PC-3 (cell line): ENCODE measurements around the gene RGS3. TPM values are rescaled to one million over a fixed set of nuclear protein-coding genes. Genes with fewer than 3 reads are reported as not detected.

Experiments used
- ATAC-seq: fragments of 200-7000 bp; cut with Tn5 transposase; 2 replicates; pipeline ENCODE4 v1.9.1; 2020; ENCODE audit warnings: mild to moderate bottlenecking, moderate library complexity
- BruUV-seq: library from RNA; stranded (reverse); fragments of 400-500 nt; replicated peaks from 2 replicates; lab custom pipeline; 2021; lab: Mats Ljungman, UMichigan
- CTCF ChIA-PET: fragments of 300-600 bp; sonication (Branson Sonifier 250); formaldehyde crosslinking; loops from one replicate; lab custom pipeline; 2022; ENCODE audit warnings: antibody characterized with exemption; lab: Charles Lee
- POLR2A ChIA-PET: fragments of 300-600 bp; sonication (Branson Sonifier 250); formaldehyde crosslinking; loops from one replicate; lab custom pipeline; 2022; ENCODE audit warnings: antibody characterized with exemption; ENCODE audit not compliant: unreplicated experiment; lab: Charles Lee
- DNase-seq: peaks from one replicate; pipeline ENCODE4 v3.0.0-alpha.2; 2015
- H2AFZ ChIP-seq: fragments of 300-600 bp; sonication (generic); 2 replicates; pipeline ENCODE4 v1.6.0; 2016; ENCODE audit warnings: antibody characterized with exemption, low read length
- H3F3A ChIP-seq: fragments of 300-600 bp; sonication (generic); one replicate; pipeline ENCODE4 v1.6.0; 2017; ENCODE audit warnings: antibody characterized with exemption, low read length, control low read depth, mild to moderate bottlenecking; ENCODE audit not compliant: unreplicated experiment
- H3K27ac ChIP-seq: fragments of 300-600 bp; sonication (generic); 2 replicates; pipeline ENCODE4 v1.5.1; 2016; ENCODE audit warnings: mild to moderate bottlenecking, low read length
- H3K27me3 ChIP-seq: fragments of 300-600 bp; sonication (generic); 2 replicates; pipeline ENCODE4 v1.6.1; 2016; ENCODE audit warnings: low read length, mixed read lengths
- H3K36me3 ChIP-seq: fragments of 300-600 bp; sonication (generic); 2 replicates; pipeline ENCODE4 v1.6.1; 2016; ENCODE audit warnings: low read depth, mixed run types, low read length, mixed read lengths
- H3K4me1 ChIP-seq: fragments of 300-600 bp; sonication (generic); 2 replicates; pipeline ENCODE4 v1.5.1; 2016; ENCODE audit warnings: low read length; ENCODE audit not compliant: insufficient read depth
- H3K4me2 ChIP-seq: fragments of 300-600 bp; sonication (generic); 2 replicates; pipeline ENCODE4 v1.6.0; 2016; ENCODE audit warnings: low read length
- H3K4me3 ChIP-seq: fragments of 300-600 bp; sonication (generic); 2 replicates; pipeline ENCODE4 v1.5.1; 2016; ENCODE audit warnings: mild to moderate bottlenecking, low read length, mixed read lengths
- H3K79me2 ChIP-seq: fragments of 300-600 bp; sonication (generic); 2 replicates; pipeline ENCODE4 v1.6.1; 2017; ENCODE audit warnings: low read length, mixed read lengths
- H3K9ac ChIP-seq: fragments of 300-600 bp; sonication (generic); 2 replicates; pipeline ENCODE4 v1.6.0; 2016; ENCODE audit warnings: mild to moderate bottlenecking, low read length
- H3K9me2 ChIP-seq: fragments of 300-600 bp; sonication (generic); replicated peaks from 2 replicates; pipeline ENCODE4 v1.6.1; 2016; ENCODE audit warnings: mixed run types, low read length, mixed read lengths
- H3K9me3 ChIP-seq: fragments of 300-600 bp; sonication (generic); 2 replicates; pipeline ENCODE4 v1.6.1; 2016; ENCODE audit warnings: low read length, mixed read lengths
- H4K20me1 ChIP-seq: fragments of 300-600 bp; sonication (generic); 2 replicates; pipeline ENCODE4 v1.6.1; 2016; ENCODE audit warnings: low read length, mixed read lengths
- EZH2 ChIP-seq: fragments of 300-600 bp; sonication (generic); IDR thresholded peaks from one replicate; pipeline ENCODE4 v1.6.1; 2017; ENCODE audit warnings: antibody characterized with exemption, mild to moderate bottlenecking, low read length; ENCODE audit not compliant: unreplicated experiment
- EZH2phosphoT487 ChIP-seq: fragments of 300-600 bp; sonication (generic); IDR thresholded peaks from 2 replicates; pipeline ENCODE4 v1.6.1; 2018; ENCODE audit warnings: mild to moderate bottlenecking, antibody characterized with exemption, low read length, borderline replicate concordance
- intact Hi-C: fragments of 100-400 bp; cut with micrococcal nuclease; formaldehyde crosslinking; loops from 2 replicates; pipeline ENCODE4 v1.9.0; 2023
- total RNA-seq: library from RNA; depleted of rRNA; stranded (reverse); fragments of >200 nt; gene quantifications from 2 replicates; pipeline ENCODE4 v1.2.3, GENCODE V29; 2014
- TF ChIP-seq, protein P1 (sequence below): fragments of 300-600 bp; sonication (generic); conservative IDR thresholded peaks from 2 replicates; pipeline ENCODE4 v1.5.1; 2017; ENCODE audit warnings: antibody characterized with exemption, low read depth, mild to moderate bottlenecking, low read length

The RGS3 gene
- total RNA-seq, 1 experiment from 2014 or later = 26.3 TPM

DNA sequence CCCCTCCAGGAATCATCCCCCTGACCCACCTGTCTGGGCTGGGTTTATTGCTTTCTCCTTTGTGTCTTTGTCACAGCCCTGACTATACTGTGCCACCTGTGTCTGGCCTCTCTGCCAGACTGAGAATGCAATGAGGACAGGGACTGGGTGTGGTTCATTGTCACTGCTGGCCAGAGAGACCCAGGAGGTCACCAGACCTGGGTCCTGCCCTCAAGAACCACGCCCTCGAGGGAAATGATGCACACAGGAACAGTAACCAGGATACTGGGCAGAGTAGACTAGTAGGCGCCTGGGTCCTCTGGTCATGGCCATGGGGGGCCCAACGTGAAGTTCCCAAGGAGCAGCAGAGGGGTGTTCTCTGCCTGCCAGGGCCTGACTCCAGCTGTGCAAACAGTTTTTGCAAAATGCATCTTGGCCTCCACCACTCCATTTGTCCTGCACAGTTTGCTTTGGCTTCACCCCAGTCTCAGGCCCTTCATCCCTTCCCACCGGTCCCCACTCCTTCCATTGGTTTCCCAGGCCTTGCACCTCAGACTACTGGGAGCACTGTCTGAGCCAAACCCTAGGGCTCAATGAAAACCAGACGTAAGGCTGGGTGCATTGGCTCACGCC, 17.8 kb downstream of the RGS3 start:
- H3K9me3 ChIP-seq = no peaks in the 10 kb centered on the region
- intact Hi-C loops = no loop called here
- CTCF ChIA-PET = no interaction called here
- no peak overlapping the region for H2AFZ ChIP-seq
- BruUV-seq = no TSS peak
- POLR2A ChIA-PET = no interaction called here
- no peaks in the 10 kb centered on the region for H4K20me1 ChIP-seq
- H3K9me2 ChIP-seq = no peaks in the 10 kb centered on the region
- H3K9ac ChIP-seq = no peak overlapping the region
- 0 out of 2 replicates have a peak, but pooled peaks cover 7% of the 10 kb centered on the region for H3K79me2 ChIP-seq
- no peak overlapping the region for H3K4me2 ChIP-seq
- H3F3A ChIP-seq = no peaks in the 10 kb centered on the region
- no peak for TF ChIP-seq EZH2phosphoT487
- TF ChIP-seq EZH2 = no peak
- TF ChIP-seq, protein P1, sequence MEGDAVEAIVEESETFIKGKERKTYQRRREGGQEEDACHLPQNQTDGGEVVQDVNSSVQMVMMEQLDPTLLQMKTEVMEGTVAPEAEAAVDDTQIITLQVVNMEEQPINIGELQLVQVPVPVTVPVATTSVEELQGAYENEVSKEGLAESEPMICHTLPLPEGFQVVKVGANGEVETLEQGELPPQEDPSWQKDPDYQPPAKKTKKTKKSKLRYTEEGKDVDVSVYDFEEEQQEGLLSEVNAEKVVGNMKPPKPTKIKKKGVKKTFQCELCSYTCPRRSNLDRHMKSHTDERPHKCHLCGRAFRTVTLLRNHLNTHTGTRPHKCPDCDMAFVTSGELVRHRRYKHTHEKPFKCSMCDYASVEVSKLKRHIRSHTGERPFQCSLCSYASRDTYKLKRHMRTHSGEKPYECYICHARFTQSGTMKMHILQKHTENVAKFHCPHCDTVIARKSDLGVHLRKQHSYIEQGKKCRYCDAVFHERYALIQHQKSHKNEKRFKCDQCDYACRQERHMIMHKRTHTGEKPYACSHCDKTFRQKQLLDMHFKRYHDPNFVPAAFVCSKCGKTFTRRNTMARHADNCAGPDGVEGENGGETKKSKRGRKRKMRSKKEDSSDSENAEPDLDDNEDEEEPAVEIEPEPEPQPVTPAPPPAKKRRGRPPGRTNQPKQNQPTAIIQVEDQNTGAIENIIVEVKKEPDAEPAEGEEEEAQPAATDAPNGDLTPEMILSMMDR = no peak
- H3K4me1 ChIP-seq = peaks cover 16% of the 10 kb centered on the region
- peaks cover 4% of the 10 kb centered on the region; the same call in 1 of the 2 replicates for H3K36me3 ChIP-seq
- H3K27me3 ChIP-seq = no peaks in the 10 kb centered on the region
- DNase-seq (no peak), ATAC-seq (no peak)
- no peak overlapping the region for H3K4me3 ChIP-seq
- H3K27ac ChIP-seq = no peak overlapping the region

DNA sequence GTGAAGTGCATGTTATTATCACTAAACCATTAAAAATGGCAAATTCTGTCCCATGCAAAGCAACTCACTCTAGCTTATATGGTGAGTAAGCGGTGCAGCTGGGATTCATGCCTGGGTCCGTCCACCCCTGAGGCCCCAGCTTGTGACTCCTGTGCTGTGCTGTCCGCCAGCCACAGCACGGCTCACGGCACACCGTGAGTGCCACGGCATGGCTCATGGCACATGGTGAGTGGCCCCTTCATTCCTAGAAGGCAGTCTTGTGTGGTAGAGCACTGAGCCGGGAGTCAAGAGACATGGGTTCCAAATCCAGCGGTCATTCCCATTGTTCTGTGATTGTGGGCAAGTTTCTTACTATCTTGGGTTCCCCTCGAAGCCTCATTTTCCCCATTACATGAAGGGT, 18.8 kb downstream of the RGS3 start:
- no peaks in the 10 kb centered on the region for H3K9me2 ChIP-seq
- intact Hi-C loops = no loop called here
- no peak overlapping the region for H3K9ac ChIP-seq
- H3K4me2 ChIP-seq = no peak overlapping the region
- ATAC-seq (no peak), DNase-seq (no peak)
- POLR2A ChIA-PET = no interaction called here
- no peak overlapping the region for H3K4me3 ChIP-seq
- TF ChIP-seq EZH2 = no peak
- TF ChIP-seq EZH2phosphoT487 = no peak
- TF ChIP-seq, protein P1 = no peak
- H2AFZ ChIP-seq = no peak overlapping the region
- peaks cover 4% of the 10 kb centered on the region; the same call in 1 of the 2 replicates for H3K36me3 ChIP-seq
- BruUV-seq = no TSS peak
- CTCF ChIA-PET = no interaction called here
- H3K79me2 ChIP-seq = 0 out of 2 replicates have a peak, but pooled peaks cover 7% of the 10 kb centered on the region
- no peaks in the 10 kb centered on the region for H3K27me3 ChIP-seq
- no peak overlapping the region for H3K27ac ChIP-seq
- no peaks in the 10 kb centered on the region for H3K9me3 ChIP-seq
- no peaks in the 10 kb centered on the region for H4K20me1 ChIP-seq
- H3K4me1 ChIP-seq = peaks cover 16% of the 10 kb centered on the region
- no peaks in the 10 kb centered on the region for H3F3A ChIP-seq

DNA sequence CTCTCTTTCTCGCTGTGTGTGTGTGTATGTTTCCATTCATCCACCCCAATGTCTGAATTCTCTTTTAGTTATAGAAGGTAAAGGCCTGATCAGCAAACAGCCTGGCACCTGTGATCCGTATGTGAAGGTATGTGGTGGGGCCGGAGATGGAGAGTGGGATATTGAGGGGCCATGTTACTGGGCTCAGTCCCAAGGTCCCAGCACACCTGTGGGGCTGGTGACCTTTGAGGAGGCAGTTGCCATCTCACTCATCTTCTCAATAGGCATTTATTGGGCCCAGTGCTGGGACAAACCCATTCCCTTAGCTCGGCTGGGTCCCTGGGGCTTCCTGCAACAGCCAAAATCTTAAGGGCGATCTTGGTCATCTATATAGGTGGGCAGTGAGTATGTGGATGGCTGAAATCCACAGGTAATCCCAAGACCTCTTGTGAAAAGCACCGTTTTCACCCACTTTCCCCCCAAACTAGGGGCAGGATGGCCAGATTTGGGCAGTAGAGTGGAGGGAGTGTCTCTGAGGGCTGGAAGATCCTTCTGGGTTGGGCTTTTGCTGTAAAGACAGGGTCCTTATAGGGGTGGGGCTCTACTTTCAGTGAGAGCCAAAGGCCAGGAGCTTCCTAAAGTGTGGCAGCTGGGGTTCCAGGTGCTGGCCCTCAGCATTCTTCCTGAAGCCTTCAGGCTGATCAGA, 19.6 kb downstream of the RGS3 start:
- Histone ChIP-seq H3K27ac (no peak overlapping the region), H2AFZ (no peak overlapping the region), H4K20me1 (no peaks in the 10 kb centered on the region), H3K9me3 (no peaks in the 10 kb centered on the region), H3F3A (no peaks in the 10 kb centered on the region), H3K4me3 (no peak overlapping the region), H3K27me3 (no peaks in the 10 kb centered on the region), H3K9me2 (no peaks in the 10 kb centered on the region), H3K4me1 (peaks cover 16% of the 10 kb centered on the region), H3K9ac (no peak overlapping the region), H3K36me3 (peaks cover 4% of the 10 kb centered on the region; the same call in 1 of the 2 replicates), H3K79me2 (0 out of 2 replicates have a peak, but pooled peaks cover 5% of the 10 kb centered on the region), H3K4me2 (no peak overlapping the region)
- ChIA-PET POLR2A (no interaction called here), CTCF (no interaction called here)
- DNase-seq = no peak
- TF ChIP-seq, protein P1 = no peak
- TF ChIP-seq EZH2 (no peak), EZH2phosphoT487 (no peak)
- intact Hi-C loops = no loop called here
- no peak for ATAC-seq
- no TSS peak for BruUV-seq
